ENCODE data around the gene FAF1.

GRCh38 chr1:50631161-50631560, 328.9 kb downstream of the FAF1 start:
- TF ChIP-seq BCL11A (IDR thresholded peaks at IDR 0.05; ENCODE audit: low read depth in 2 of 2, low read length in 2 of 2) (no peak), CTCF (IDR thresholded peaks at IDR 0.05; ENCODE audit: control extremely low read depth in 1 of 3, insufficient read depth in 1 of 3, low read depth in 1 of 3, low read length in 3 of 3) (no peak), TEAD4 (IDR thresholded peaks at IDR 0.05; ENCODE audit: low read depth, low read length) (no peak), TAF1 (IDR thresholded peaks at IDR 0.05; ENCODE audit: low read depth, low read length) (no peak), POLR2A (IDR thresholded peaks at IDR 0.05; ENCODE audit: control extremely low read depth in 1 of 2, low read depth in 2 of 2, low read length in 2 of 2) (no peak), SAP30 (IDR thresholded peaks at IDR 0.05; ENCODE audit: insufficient read depth, insufficient replicate concordance, low read length) (no peak), RNF2 (IDR thresholded peaks at IDR 0.05; ENCODE audit: borderline replicate concordance, low read depth, low read length, missing control alignments, poor library complexity, severe bottlenecking) (no peak), GABPA (IDR thresholded peaks at IDR 0.05; ENCODE audit: borderline replicate concordance, insufficient read depth, low read length) (no peak), USF2 (IDR thresholded peaks at IDR 0.05; ENCODE audit: low read length) (no peak), NRF1 (IDR thresholded peaks at IDR 0.05; ENCODE audit: low read depth, low read length) (no peak), POLR2AphosphoS5 (IDR thresholded peaks at IDR 0.05; ENCODE audit: low read depth, low read length) (no peak), SP1 (IDR thresholded peaks at IDR 0.05; ENCODE audit: low read depth, low read length) (no peak), E2F6 (IDR thresholded peaks at IDR 0.05) (no peak)

Data from H1 (cell line).